HEK293 (cell line): ENCODE data around the gene AMIGO1.

Source experiments
- GLI4 ChIP-seq: fragments of 450-650 bp; formaldehyde crosslinking; IDR thresholded peaks from 2 replicates; pipeline ENCODE4 v1.5.1; 2016; ENCODE audit warnings: missing biosample characterization, missing genetic modification characterization
- GLIS2 ChIP-seq: fragments of 450-650 bp; formaldehyde crosslinking; IDR thresholded peaks from 2 replicates; pipeline ENCODE4 v1.5.1; 2016; ENCODE audit warnings: missing biosample characterization, missing genetic modification characterization
- KLF7 ChIP-seq: fragments of 450-650 bp; formaldehyde crosslinking; IDR thresholded peaks from 2 replicates; pipeline ENCODE4 v1.5.1; 2016; ENCODE audit warnings: missing biosample characterization, missing genetic modification characterization, borderline replicate concordance
- PRDM10 ChIP-seq: fragments of 450-650 bp; formaldehyde crosslinking; IDR thresholded peaks from 2 replicates; pipeline ENCODE4 v1.5.1; 2016; ENCODE audit warnings: missing biosample characterization, missing genetic modification characterization
- SALL2 ChIP-seq: fragments of 450-650 bp; formaldehyde crosslinking; IDR thresholded peaks from 2 replicates; pipeline ENCODE4 v1.5.0; 2017; ENCODE audit warnings: missing biosample characterization, mild to moderate bottlenecking, missing genetic modification characterization, borderline replicate concordance
- TSHZ1 ChIP-seq: fragments of 450-650 bp; formaldehyde crosslinking; IDR thresholded peaks from 2 replicates; pipeline ENCODE4 v1.5.1; 2016; ENCODE audit warnings: missing biosample characterization, missing genetic modification characterization, borderline replicate concordance
- ZBTB10 ChIP-seq: fragments of 450-650 bp; formaldehyde crosslinking; IDR thresholded peaks from 2 replicates; pipeline ENCODE4 v1.5.1; 2016; ENCODE audit warnings: missing biosample characterization, missing genetic modification characterization
- ZBTB20 ChIP-seq: fragments of 450-650 bp; formaldehyde crosslinking; IDR thresholded peaks from 2 replicates; pipeline ENCODE4 v1.5.1; 2016; ENCODE audit warnings: missing biosample characterization, missing genetic modification characterization
- ZFHX2 ChIP-seq: fragments of 450-650 bp; formaldehyde crosslinking; conservative IDR thresholded peaks from 2 replicates; pipeline ENCODE4 v1.5.1; 2016; ENCODE audit warnings: missing biosample characterization, missing genetic modification characterization
- ZNF146 ChIP-seq: fragments of 450-650 bp; formaldehyde crosslinking; IDR thresholded peaks from 2 replicates; pipeline ENCODE4 v1.5.1; 2016; ENCODE audit warnings: missing biosample characterization, missing genetic modification characterization
- ZNF18 ChIP-seq: fragments of 450-650 bp; formaldehyde crosslinking; IDR thresholded peaks from 2 replicates; pipeline ENCODE4 v1.5.1; 2016; ENCODE audit warnings: missing biosample characterization, missing genetic modification characterization
- ZNF19 ChIP-seq: fragments of 450-650 bp; formaldehyde crosslinking; IDR thresholded peaks from 2 replicates; pipeline ENCODE4; 2016; ENCODE audit warnings: missing biosample characterization, missing genetic modification characterization, low read depth
- ZNF26 ChIP-seq: fragments of 450-650 bp; formaldehyde crosslinking; IDR thresholded peaks from 2 replicates; pipeline ENCODE4 v1.5.1; 2016; ENCODE audit warnings: missing biosample characterization, missing genetic modification characterization
- ZNF280D ChIP-seq: fragments of 450-650 bp; formaldehyde crosslinking; IDR thresholded peaks from 2 replicates; pipeline ENCODE4 v1.5.1; 2016; ENCODE audit warnings: missing biosample characterization, missing genetic modification characterization
- ZNF350 ChIP-seq: fragments of 450-650 bp; formaldehyde crosslinking; IDR thresholded peaks from 2 replicates; pipeline ENCODE4 v1.5.0; 2017; ENCODE audit warnings: missing biosample characterization, mild to moderate bottlenecking, missing genetic modification characterization
- ZNF404 ChIP-seq: fragments of 450-650 bp; formaldehyde crosslinking; IDR thresholded peaks from 2 replicates; pipeline ENCODE4 v1.5.1; 2017; ENCODE audit warnings: missing biosample characterization, missing genetic modification characterization
- ZNF416 ChIP-seq: fragments of 450-650 bp; formaldehyde crosslinking; IDR thresholded peaks from 2 replicates; pipeline ENCODE4 v1.5.1; 2016; ENCODE audit warnings: missing biosample characterization, missing genetic modification characterization
- ZNF544 ChIP-seq: fragments of 450-650 bp; formaldehyde crosslinking; IDR thresholded peaks from 2 replicates; pipeline ENCODE4 v1.5.0; 2017; ENCODE audit warnings: missing biosample characterization, missing genetic modification characterization
- ZNF558 ChIP-seq: fragments of 450-650 bp; formaldehyde crosslinking; IDR thresholded peaks from 2 replicates; pipeline ENCODE4 v1.5.1; 2016; ENCODE audit warnings: missing biosample characterization, missing genetic modification characterization
- ZNF629 ChIP-seq: fragments of 450-650 bp; formaldehyde crosslinking; IDR thresholded peaks from 2 replicates; pipeline ENCODE4 v1.5.1; 2017; ENCODE audit warnings: missing biosample characterization, missing genetic modification characterization
- ZNF791 ChIP-seq: fragments of 450-650 bp; formaldehyde crosslinking; IDR thresholded peaks from 2 replicates; pipeline ENCODE4 v1.5.1; 2016; ENCODE audit warnings: missing biosample characterization, missing genetic modification characterization
- ZNF843 ChIP-seq: fragments of 450-650 bp; formaldehyde crosslinking; IDR thresholded peaks from 2 replicates; pipeline ENCODE4 v1.5.1; 2016; ENCODE audit warnings: missing biosample characterization, missing genetic modification characterization
- ZXDB ChIP-seq: fragments of 450-650 bp; formaldehyde crosslinking; IDR thresholded peaks from 2 replicates; pipeline ENCODE4 v1.5.1; 2016; ENCODE audit warnings: missing biosample characterization, missing genetic modification characterization

Gene AMIGO1

GRCh38 chr1:109532365-109533136 is 23.0 kb upstream of the AMIGO1 start (continued):
- TF ChIP-seq ZNF350: no peak
- TF ChIP-seq ZNF26 (tag by site-specific recombination): no peak
- TF ChIP-seq ZNF416 (tag by site-specific recombination): no peak
- TF ChIP-seq TSHZ1 (tag by site-specific recombination): no peak
- no peak for TF ChIP-seq ZNF19
- no peak for TF ChIP-seq ZNF544
- no peak for TF ChIP-seq ZNF558 (tag by site-specific recombination)
- TF ChIP-seq GLIS2 (tag by site-specific recombination): peak; percentile 75
- peak; percentile 62; the same call in 1 of the 2 replicates for TF ChIP-seq ZXDB
- no peak for TF ChIP-seq ZNF404 (tag by site-specific recombination)
- TF ChIP-seq ZNF791: no peak
- no peak for TF ChIP-seq GLI4 (tag by site-specific recombination)
- TF ChIP-seq ZNF843 (tag by site-specific recombination): no peak; the same call in 1 of the 2 replicates
- TF ChIP-seq KLF7 (tag by site-specific recombination): no peak
- no peak for TF ChIP-seq ZNF146
- TF ChIP-seq PRDM10 (tag by site-specific recombination): no peak
- TF ChIP-seq ZNF18 (tag by site-specific recombination): no peak
- TF ChIP-seq ZBTB10 (tag by site-specific recombination): peak; percentile 56; the same call in 1 of the 2 replicates
- TF ChIP-seq SALL2 (tag by site-specific recombination): no peak
- 0 out of 2 replicates have a peak, but pooled peaks have one; percentile 7 for TF ChIP-seq ZNF629 (tag by site-specific recombination)
- no peak for TF ChIP-seq ZNF280D (tag by site-specific recombination)
- TF ChIP-seq ZFHX2 (tag by site-specific recombination): no peak
- TF ChIP-seq ZBTB20 (tag by site-specific recombination): peak; percentile 31; the same call in 1 of the 2 replicates
